Measurements from ENCODE around the gene C10orf143. TPM values are rescaled to one million over a fixed set of nuclear protein-coding genes. Genes with fewer than 3 reads are reported as not detected.

Gene C10orf143
- total RNA-seq, 1 donor from 2014 or later = 3.1 TPM

DNA sequence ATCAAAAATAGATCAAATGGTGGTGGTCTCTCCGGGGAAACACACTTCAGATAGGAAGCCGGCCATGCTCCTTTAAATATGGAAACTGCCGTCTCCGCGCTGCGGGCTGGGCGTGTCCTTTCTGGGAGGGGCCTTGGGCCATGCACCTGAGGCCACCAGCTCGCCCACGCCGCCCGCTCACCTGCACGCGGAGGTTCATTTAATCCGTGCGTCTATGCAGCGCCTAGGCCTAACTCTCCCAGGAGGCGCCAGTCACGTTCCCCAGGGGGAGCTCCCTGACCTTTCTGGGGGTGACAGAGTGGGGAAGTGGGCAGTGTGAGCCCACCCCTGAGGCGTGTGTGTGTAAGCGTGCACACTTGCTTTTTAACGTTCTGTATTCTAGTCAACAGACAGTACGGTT is 64.0 kb downstream of the C10orf143 start:
- DNase-seq (ENCODE audit: low spot score) = no peak
- Mint-ChIP-seq H3K27ac (no peak overlapping the region), H3K27me3 (ENCODE audit: low read depth) (peaks cover 2% of the 10 kb centered on the region), H3K9me3 (no peaks in the 10 kb centered on the region), H3K4me1 (ENCODE audit: low read depth) (no peaks in the 10 kb centered on the region), H3K4me3 (ENCODE audit: low read depth) (no peak overlapping the region), H3K36me3 (ENCODE audit: low read depth) (no peaks in the 10 kb centered on the region)
- intact Hi-C loops (cut with micrococcal nuclease) = no loop called here

DNA sequence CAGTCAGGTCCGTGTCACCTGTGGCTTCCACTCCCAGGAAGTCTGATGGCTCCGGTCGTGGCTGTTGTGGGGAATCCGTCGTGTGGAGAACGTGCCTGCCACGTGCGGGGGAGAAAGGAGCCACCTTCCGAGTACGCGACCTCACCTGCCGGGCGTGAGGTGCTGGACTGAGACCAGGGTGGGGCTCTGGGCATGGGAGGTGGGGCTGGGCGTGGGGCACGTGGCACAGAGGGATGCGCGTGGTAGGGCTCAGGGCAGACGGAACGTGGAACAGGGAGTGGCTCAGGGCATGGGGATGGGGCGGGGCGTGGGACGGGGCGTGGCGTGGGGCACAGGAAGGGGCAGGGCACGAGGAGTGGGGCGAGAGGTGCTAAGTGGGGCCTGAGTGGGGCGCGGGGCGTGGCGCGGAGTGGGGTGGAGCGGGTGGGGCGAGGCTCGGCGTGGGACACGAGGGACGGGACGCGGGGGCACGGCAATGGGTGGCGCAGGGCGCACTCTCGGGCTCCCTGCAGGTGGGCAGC is 64.8 kb downstream of the C10orf143 start:
- H3K4me3 Mint-ChIP-seq (ENCODE audit: low read depth) = no peak overlapping the region

DNA sequence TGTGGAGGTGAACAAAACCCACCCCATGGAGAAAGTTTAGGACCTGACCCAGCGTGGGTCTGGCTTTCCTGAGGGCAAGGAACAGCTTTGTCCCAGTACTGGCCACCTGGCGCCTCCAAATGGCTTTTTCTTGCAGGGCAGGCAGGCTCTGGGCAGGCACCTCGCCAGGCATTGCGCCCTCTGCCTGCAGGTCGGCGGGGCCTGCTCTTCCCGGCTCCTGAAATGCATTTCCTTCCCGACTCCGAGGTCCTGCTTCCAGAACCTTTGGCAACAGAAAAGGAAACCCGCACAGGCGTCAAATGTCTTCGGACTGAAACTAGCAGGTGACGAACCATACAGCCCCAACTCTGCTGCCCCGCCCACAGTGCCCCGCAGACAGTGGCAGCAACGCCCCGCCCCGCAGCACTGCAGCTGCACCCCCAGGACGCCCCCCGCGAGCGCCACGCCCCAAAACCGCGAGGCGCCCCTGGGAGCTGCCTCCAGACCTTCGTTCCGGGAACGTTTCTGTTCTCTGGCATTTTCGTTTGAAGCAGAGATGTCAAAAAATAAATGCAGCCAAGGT is 65.5 kb downstream of the C10orf143 start:
- intact Hi-C loops (cut with micrococcal nuclease) = no loop called here
- peaks cover 2% of the 10 kb centered on the region for H3K27me3 Mint-ChIP-seq (ENCODE audit: low read depth)
- no peak overlapping the region for H3K27ac Mint-ChIP-seq
- no peak overlapping the region for H3K4me3 Mint-ChIP-seq (ENCODE audit: low read depth)
- no peaks in the 10 kb centered on the region for H3K4me1 Mint-ChIP-seq (ENCODE audit: low read depth)
- H3K36me3 Mint-ChIP-seq (ENCODE audit: low read depth) = no peaks in the 10 kb centered on the region
- H3K9me3 Mint-ChIP-seq = no peaks in the 10 kb centered on the region
- no peak for DNase-seq (ENCODE audit: low spot score)

More for the DNA sequence above, 64.8 kb downstream of the C10orf143 start:
- H3K9me3 Mint-ChIP-seq = no peaks in the 10 kb centered on the region
- no peak overlapping the region for H3K27ac Mint-ChIP-seq
- no peaks in the 10 kb centered on the region for H3K4me1 Mint-ChIP-seq (ENCODE audit: low read depth)
- DNase-seq (ENCODE audit: low spot score) = no peak
- peaks cover 2% of the 10 kb centered on the region for H3K27me3 Mint-ChIP-seq (ENCODE audit: low read depth)
- intact Hi-C loops (cut with micrococcal nuclease) = no loop called here
- no peaks in the 10 kb centered on the region for H3K36me3 Mint-ChIP-seq (ENCODE audit: low read depth)

DNA sequence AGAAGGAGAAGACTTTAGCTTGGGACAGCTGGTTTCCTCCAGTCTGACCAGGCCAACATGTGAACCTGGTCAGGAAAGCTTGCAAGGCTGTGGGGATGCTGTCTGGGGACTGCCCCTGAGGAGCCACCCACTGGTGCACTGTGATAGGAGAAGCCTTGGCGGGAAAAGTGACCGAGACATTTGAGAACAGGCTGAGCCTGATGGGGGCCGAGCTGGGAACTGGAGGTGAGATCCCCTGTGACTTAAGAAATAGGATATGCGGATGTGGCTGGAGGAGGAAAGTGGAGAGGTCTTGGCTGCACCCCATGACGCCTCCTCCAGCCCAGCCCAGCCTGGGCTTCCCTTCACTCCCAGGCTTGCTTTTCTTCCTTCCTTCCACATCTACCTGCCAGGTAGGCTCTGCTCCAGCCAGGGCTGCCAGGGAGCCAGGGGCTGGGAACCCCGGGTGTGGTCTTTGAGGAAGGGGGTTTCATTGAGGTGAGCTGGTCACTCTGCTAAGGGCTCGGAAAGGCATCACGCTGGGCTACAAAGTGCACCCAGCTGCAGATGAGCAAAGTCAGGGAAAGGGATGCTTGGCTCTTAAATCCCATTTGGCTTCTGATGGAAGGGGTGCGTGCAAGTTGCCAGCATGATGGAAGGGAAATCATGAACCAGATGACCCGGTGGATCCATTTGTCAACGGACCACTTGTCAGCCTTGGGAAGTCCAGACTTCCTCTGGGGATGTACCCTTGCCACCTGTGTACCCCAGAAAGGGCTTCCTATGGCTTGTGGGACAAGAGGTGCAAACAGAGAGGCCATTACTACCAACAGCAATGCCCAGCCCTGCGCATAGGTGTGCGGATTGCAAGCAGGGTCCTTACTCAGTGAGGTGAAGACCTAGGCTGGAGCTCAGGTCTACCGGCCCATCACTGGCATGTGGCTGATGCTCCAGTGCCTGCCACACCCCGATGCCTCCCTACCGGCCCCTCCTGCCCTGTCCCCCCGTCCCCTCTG is 66.3 kb downstream of the C10orf143 start:
- Mint-ChIP-seq H3K27me3 (ENCODE audit: low read depth) (peaks cover 2% of the 10 kb centered on the region), H3K4me1 (ENCODE audit: low read depth) (no peaks in the 10 kb centered on the region), H3K36me3 (ENCODE audit: low read depth) (no peaks in the 10 kb centered on the region), H3K9me3 (no peaks in the 10 kb centered on the region), H3K4me3 (ENCODE audit: low read depth) (no peak overlapping the region), H3K27ac (no peak overlapping the region)
- no peak for DNase-seq (ENCODE audit: low spot score)
- intact Hi-C loops (cut with micrococcal nuclease) = no loop called here

DNA sequence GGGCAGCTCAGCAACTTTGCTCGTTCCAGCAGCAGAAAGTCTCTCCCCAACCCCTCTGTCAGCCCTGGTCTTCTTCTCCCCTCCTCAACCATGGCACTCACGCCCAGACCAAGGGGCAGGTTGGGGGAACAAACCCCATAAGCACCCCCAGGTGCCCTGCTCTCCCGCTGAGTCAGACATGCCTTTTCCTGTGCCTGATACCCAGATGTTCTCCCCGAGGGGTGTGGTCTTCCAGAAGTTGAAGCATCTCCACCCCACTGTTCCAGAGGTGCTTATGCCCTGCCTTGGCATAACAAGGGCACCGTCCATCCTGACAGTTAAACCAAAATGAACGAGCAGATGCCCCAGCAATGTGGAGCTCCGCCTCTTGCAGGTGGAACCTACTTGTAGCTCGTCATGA is 67.1 kb downstream of the C10orf143 start:
- intact Hi-C loops (cut with micrococcal nuclease) = no loop called here
- no peak for DNase-seq (ENCODE audit: low spot score)
- Mint-ChIP-seq H3K27ac (no peak overlapping the region), H3K4me1 (ENCODE audit: low read depth) (no peaks in the 10 kb centered on the region), H3K4me3 (ENCODE audit: low read depth) (no peak overlapping the region), H3K27me3 (ENCODE audit: low read depth) (peaks cover 2% of the 10 kb centered on the region), H3K36me3 (ENCODE audit: low read depth) (no peaks in the 10 kb centered on the region), H3K9me3 (no peaks in the 10 kb centered on the region)

DNA sequence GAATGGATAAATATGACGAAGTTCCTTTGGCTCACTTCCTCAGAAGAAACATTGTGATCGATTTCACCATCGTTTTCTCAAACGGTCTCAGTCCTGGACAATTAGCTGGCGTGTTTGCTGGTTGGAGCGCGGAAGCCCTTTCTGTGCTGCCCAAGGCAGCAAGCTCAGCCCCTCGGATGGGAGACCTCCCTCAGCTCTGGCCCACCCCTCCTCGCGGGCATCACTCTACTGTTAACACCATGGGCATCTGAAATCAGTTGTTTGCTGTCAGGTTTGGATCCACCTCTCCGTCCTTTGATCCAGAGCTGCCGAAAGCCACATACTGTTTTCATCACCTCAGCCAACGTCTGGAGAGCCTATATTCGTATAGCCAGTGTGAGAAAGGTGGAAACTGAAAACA is 68.2 kb downstream of the C10orf143 start:
- Mint-ChIP-seq H3K9me3 (no peaks in the 10 kb centered on the region), H3K4me3 (ENCODE audit: low read depth) (no peak overlapping the region), H3K27me3 (ENCODE audit: low read depth) (peaks cover 2% of the 10 kb centered on the region), H3K4me1 (ENCODE audit: low read depth) (no peaks in the 10 kb centered on the region), H3K36me3 (ENCODE audit: low read depth) (no peaks in the 10 kb centered on the region), H3K27ac (no peak overlapping the region)
- intact Hi-C loops (cut with micrococcal nuclease) = no loop called here
- no peak for DNase-seq (ENCODE audit: low spot score)

DNA sequence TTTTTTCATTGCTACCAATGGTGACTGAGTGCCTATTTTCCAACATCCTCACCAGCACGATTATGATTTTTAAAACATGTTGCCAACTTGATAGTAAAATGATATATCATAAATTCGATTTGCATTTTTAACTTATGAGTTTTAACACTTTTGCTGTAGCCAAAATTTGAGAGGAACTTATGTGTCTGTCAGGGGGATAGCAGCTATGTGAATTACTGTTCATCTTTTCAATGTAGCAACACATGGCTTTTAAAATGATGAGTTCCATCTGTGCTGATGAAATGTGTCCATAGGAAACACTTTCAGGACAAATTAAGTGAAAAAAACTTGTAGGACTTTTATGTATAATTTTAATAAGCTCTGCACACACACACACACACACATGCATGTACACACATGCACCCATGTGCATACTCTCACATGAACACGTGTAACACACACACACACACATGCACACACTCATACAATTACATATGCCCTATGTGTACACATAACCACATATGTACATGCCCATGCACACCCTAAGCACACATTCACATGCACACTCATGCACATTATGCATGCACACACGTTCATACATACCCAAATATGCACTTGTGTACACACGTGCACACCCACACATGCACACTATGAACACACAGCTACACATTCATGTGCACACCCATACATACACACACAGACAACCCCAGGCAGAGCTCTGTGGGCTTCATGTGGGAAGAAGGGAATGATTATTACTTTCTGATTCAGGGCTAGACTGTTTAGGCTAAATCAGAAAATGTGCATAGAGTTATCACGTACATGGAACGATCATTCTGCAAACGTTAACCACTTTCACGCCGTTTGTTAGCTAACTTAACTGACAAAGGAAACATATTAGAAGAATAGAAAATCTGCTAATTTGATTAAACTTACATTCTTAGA is 68.9 kb downstream of the C10orf143 start:
- no peak overlapping the region for H3K4me3 Mint-ChIP-seq (ENCODE audit: low read depth)
- H3K27me3 Mint-ChIP-seq (ENCODE audit: low read depth) = peaks cover 2% of the 10 kb centered on the region
- no peaks in the 10 kb centered on the region for H3K36me3 Mint-ChIP-seq (ENCODE audit: low read depth)
- no peaks in the 10 kb centered on the region for H3K9me3 Mint-ChIP-seq
- DNase-seq (ENCODE audit: low spot score) = no peak
- H3K4me1 Mint-ChIP-seq (ENCODE audit: low read depth) = no peaks in the 10 kb centered on the region
- no peak overlapping the region for H3K27ac Mint-ChIP-seq
- intact Hi-C loops (cut with micrococcal nuclease) = no loop called here

DNA sequence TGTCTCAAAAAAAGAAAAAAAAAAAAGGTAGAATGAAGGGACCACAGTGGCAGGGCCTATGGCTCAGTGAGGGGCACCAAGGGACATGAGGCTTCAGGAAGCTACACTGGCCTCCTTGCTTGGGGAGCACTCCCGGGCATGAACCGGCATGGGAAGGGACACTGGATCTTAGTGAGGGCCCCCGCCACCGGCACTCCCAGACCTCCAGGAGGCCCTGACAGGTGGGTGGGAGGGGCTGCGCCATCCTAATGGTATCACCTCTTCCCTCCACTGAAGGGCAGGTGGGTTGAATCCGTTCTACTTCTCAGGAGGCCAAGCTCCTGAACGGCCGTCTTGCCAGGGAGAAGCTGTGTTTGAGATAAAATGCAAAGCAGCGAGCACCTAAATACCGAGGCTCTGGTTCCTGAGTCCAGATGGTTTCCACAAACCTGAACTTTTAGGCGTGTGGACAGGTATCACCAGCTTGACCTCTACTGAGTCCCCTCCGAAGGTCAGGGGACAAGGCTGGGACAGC is 69.8 kb downstream of the C10orf143 start:
- intact Hi-C loops (cut with micrococcal nuclease) = no loop called here
- H3K27ac Mint-ChIP-seq = no peak overlapping the region
- DNase-seq (ENCODE audit: low spot score) = no peak
- H3K36me3 Mint-ChIP-seq (ENCODE audit: low read depth) = no peaks in the 10 kb centered on the region
- peaks cover 2% of the 10 kb centered on the region for H3K27me3 Mint-ChIP-seq (ENCODE audit: low read depth)
- H3K4me3 Mint-ChIP-seq (ENCODE audit: low read depth) = no peak overlapping the region
- H3K4me1 Mint-ChIP-seq (ENCODE audit: low read depth) = no peaks in the 10 kb centered on the region
- H3K9me3 Mint-ChIP-seq = no peaks in the 10 kb centered on the region

DNA sequence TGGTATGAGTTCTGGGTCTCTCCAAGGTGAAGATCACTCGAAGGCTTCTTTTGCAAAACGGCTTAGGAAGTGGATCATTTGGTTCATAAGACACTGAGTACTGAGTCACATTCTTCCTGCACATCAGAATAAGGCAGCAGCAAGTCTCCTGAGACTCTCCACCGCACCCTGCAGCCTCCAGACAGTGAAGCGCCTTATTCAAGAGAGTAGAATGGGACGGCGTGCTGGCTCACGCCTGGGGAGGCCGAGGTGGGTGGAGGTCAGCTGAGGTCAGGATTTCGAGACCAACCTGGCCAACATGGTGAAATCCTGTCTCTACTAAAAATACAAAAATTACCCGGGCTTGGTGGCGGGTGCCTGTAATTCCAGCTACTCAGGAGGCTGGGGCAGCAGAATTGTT is 70.3 kb downstream of the C10orf143 start:
- H3K27me3 Mint-ChIP-seq (ENCODE audit: low read depth) = peaks cover 2% of the 10 kb centered on the region
- H3K27ac Mint-ChIP-seq = no peak overlapping the region
- no peaks in the 10 kb centered on the region for H3K9me3 Mint-ChIP-seq
- intact Hi-C loops (cut with micrococcal nuclease) = no loop called here
- H3K36me3 Mint-ChIP-seq (ENCODE audit: low read depth) = no peaks in the 10 kb centered on the region
- DNase-seq (ENCODE audit: low spot score) = no peak
- H3K4me3 Mint-ChIP-seq (ENCODE audit: low read depth) = no peak overlapping the region
- H3K4me1 Mint-ChIP-seq (ENCODE audit: low read depth) = no peaks in the 10 kb centered on the region

DNA sequence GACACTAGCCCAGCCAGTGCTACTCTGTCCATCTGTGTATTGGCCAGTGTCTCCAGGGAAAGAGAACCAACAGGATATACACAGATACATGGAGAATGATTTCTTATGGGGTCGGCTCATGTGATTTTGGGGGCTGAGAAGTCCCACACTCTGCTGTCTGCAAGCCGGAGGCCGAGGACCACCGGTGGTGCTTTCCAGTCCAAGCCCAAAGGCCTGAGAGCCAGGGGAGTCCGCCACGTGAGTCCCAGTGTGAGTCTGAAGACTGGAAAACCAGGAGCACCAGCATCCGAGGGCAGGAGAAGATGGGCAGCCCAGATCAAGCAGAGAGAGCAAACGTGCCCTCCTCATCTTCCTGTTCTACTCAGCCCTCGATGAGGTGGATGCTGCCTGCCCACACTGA is 71.5 kb downstream of the C10orf143 start:
- Mint-ChIP-seq H3K27ac (no peak overlapping the region), H3K27me3 (ENCODE audit: low read depth) (peaks cover 2% of the 10 kb centered on the region), H3K9me3 (no peaks in the 10 kb centered on the region), H3K36me3 (ENCODE audit: low read depth) (no peaks in the 10 kb centered on the region), H3K4me3 (ENCODE audit: low read depth) (no peak overlapping the region), H3K4me1 (ENCODE audit: low read depth) (no peaks in the 10 kb centered on the region)
- no peak for DNase-seq (ENCODE audit: low spot score)
- intact Hi-C loops (cut with micrococcal nuclease) = no loop called here

DNA sequence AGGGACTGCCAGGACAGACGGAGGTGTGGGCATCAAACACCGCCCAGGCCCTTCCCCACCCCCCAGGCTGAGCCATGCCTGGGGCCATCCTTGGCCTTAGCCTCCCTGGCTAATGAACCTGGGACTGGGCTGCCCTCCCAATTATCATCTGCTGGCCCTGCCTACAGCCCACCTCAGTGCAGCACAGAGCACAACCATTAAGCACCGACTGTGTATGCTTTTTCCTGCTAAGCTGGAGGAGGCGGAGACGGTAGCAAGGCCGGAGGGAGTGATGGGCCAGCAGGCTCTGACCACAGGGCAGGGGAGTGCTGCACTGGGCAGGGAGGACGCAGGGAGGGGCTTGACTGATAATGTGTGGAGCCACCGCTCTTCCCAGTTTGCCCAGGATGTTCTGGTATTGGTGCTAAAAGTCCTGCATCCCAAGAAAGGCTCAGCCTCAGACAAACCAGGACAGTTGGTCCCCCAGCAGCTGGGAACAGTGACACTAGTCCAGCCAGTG is 72.0 kb downstream of the C10orf143 start:
- H3K4me3 Mint-ChIP-seq (ENCODE audit: low read depth) = no peak overlapping the region

DNA sequence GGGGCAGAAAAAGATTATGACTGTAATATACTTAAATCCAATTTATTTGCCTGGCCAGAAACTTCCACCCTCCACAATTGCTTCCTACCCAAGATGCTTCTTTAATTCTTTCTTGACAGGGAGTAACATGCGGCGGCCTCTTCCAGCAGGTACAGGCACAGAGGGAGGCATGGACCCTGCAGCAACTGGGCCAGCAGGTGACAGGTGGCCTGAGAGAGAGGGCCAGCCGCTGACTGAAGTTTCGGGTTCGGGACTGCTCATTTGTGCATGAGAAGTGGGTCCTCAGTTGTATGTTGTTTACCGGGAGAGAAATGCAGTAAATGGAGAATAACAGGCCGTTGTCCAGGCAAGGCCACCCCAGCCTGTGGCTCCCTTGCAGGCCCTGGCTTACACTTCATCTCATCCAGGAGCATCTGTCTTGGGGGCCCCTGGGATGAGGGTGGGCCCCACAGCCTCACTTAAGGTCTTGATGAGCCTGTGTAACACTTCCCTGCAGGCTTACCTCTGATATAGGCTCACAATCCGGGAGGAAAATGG is 72.5 kb downstream of the C10orf143 start:
- H3K27ac Mint-ChIP-seq = no peak overlapping the region
- no peak for DNase-seq (ENCODE audit: low spot score)
- intact Hi-C loops (cut with micrococcal nuclease) = no loop called here
- H3K4me3 Mint-ChIP-seq (ENCODE audit: low read depth) = no peak overlapping the region
- H3K36me3 Mint-ChIP-seq (ENCODE audit: low read depth) = no peaks in the 10 kb centered on the region
- H3K4me1 Mint-ChIP-seq (ENCODE audit: low read depth) = no peaks in the 10 kb centered on the region
- H3K9me3 Mint-ChIP-seq = no peaks in the 10 kb centered on the region
- H3K27me3 Mint-ChIP-seq (ENCODE audit: low read depth) = no peaks in the 10 kb centered on the region

More for the DNA sequence above, 72.0 kb downstream of the C10orf143 start:
- Mint-ChIP-seq H3K36me3 (ENCODE audit: low read depth) (no peaks in the 10 kb centered on the region), H3K27me3 (ENCODE audit: low read depth) (peaks cover 2% of the 10 kb centered on the region), H3K27ac (no peak overlapping the region), H3K9me3 (no peaks in the 10 kb centered on the region), H3K4me1 (ENCODE audit: low read depth) (no peaks in the 10 kb centered on the region)
- intact Hi-C loops (cut with micrococcal nuclease) = no loop called here
- no peak for DNase-seq (ENCODE audit: low spot score)
